ENCODE measurements around the gene TYW1B. TPM values are rescaled to one million over a fixed set of nuclear protein-coding genes. Genes with fewer than 3 reads are reported as not detected.
"Not testable (repeated sequence)": the region's sequence is repeated elsewhere in the genome, so short reads cannot be mapped to it uniquely, and the experiment has no call there.

TYW1B gene
- total RNA-seq, 4 donors from 2014 or later, result 0.99 to 4.3 (median 1.5) TPM

GRCh38 chr7:72805526-72806494, 22.2 kb downstream of the TYW1B start:
- 83% methylated on average over 15 of the region's 15 CpGs for WGBS
- TF ChIP-seq CTCF (IDR thresholded peaks at IDR 0.05), result no peak
- no peak for TF ChIP-seq EP300 (IDR thresholded peaks at IDR 0.05)
- no peak for TF ChIP-seq POLR2A (IDR thresholded peaks at IDR 0.05; ENCODE audit: low read depth)
- no peak for TF ChIP-seq POLR2AphosphoS5 (IDR thresholded peaks at IDR 0.05)
- peaks cover 8 to 65% (median 35%) of the 10 kb centered on the region in 4 donors for H3K36me3 ChIP-seq
- H3K27me3 ChIP-seq, result no peaks in the 10 kb centered on the region
- no peaks in the 10 kb centered on the region for H3K9me3 ChIP-seq
- no peak overlapping the region for H3K27ac ChIP-seq (replicated peaks in 1 of 4)
- no peaks in the 10 kb centered on the region for H3K4me1 ChIP-seq
- no peak for DNase-seq (ENCODE audit: extremely low spot score)
- intact Hi-C loops (cut with DNase I), result no loop called here
- no peak overlapping the region for H3K4me3 ChIP-seq

DNA sequence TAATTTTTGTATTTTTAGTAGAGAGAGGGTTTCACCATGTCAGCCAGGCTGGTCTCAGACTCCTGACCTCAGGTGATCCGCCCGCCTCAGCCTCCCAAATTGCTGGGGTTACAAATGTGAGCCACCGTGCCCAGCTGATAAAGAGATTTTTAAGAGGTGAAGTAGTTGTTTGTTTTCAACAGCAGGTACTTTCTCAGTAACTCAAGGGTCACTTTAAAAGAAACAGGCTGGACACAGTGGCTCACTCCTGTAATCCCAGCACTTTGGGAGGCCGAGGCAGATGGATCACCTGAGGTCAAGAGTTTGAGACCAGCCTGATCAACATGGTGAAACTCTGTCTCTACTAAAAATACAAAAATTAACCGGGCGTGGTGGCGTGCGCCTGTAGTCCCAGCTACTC, 24.2 kb downstream of the TYW1B start:
- peaks cover 8 to 49% (median 28%) of the 10 kb centered on the region in 4 donors for H3K36me3 ChIP-seq
- H3K27me3 ChIP-seq; H3K9me3 ChIP-seq; H3K4me3 ChIP-seq; intact Hi-C loops (cut with DNase I); DNase-seq (ENCODE audit: extremely low spot score); H3K27ac ChIP-seq (replicated peaks in 1 of 4); H3K4me1 ChIP-seq: not testable (repeated sequence)
- WGBS, result 98% methylated on average over 8 of the region's 8 CpGs

DNA sequence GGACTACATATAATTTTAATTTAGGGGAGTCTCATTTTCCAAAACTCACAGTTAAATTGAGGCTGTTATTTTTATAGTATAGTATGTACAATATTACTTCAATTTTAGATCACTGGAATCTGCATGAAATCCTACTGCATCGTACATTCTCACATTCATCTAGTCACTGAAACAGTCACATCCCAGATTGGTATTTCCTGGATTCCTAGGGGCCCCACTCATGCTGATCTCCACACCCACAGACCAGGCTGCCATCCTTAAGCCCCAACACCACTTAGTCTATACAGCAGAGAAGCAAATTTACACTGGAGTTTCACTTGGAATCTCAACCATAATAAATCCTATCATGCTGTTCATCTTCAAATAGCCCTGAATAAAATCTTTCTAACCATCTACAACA, 26.4 kb downstream of the TYW1B start:
- H3K36me3 ChIP-seq, result peaks cover 8 to 46% (median 28%) of the 10 kb centered on the region in 4 donors
- intact Hi-C loops (cut with DNase I); H3K4me1 ChIP-seq; H3K4me3 ChIP-seq; H3K27me3 ChIP-seq; H3K27ac ChIP-seq (replicated peaks in 1 of 4); DNase-seq (ENCODE audit: extremely low spot score); H3K9me3 ChIP-seq: not testable (repeated sequence)
- 0% methylated on average over 1 of the region's 1 CpG for WGBS

DNA sequence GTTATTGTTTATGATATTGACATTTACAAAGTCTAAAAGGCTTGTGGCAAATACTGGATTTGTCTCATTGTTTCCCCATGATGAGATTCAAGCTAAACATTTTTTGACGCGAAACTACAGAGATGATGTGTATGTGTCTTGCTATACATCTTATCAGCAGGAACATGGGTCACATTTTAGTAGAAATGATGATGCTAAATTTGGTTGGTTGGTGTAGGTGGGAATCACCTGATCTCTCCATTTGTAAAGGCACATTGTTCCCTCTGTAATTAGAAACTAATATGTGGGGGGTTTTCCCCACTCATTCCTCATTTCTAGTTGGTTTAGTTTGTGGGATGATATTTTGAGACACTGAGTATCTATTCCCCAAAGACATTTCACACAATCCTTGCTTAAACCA, 32.6 kb downstream of the TYW1B start:
- H3K9me3 ChIP-seq; H3K27ac ChIP-seq (replicated peaks in 1 of 4); DNase-seq (ENCODE audit: extremely low spot score); H3K4me3 ChIP-seq; H3K4me1 ChIP-seq; H3K27me3 ChIP-seq; intact Hi-C loops (cut with DNase I): not testable (repeated sequence)
- WGBS, result 100% methylated on average over 2 of the region's 2 CpGs
- H3K36me3 ChIP-seq, result peaks cover 0 to 23% (median 14%) of the 10 kb centered on the region in 4 donors

DNA sequence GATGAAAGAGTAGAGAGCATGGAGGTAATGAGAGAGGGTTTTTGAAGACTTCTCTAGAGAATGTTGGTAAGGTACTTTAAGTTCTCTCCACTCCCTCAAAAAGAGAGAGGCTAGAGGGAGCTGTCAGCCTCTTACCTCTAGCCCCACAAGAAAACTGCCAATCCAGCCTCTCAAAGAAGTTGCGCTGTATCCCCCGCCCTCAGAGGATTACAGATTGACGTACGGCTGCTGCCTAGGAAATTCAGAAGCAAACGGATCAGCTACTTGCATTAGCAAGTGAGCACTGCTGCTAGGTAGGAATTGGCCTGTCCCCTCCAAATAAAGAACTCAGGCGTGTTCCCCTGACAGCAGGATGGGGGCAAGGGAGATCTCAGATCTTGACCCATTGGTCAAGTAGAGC, 34.2 kb downstream of the TYW1B start:
- Histone ChIP-seq H3K27ac (replicated peaks in 1 of 4) (no peak overlapping the region), H3K27me3 (no peaks in the 10 kb centered on the region), H3K9me3 (no peaks in the 10 kb centered on the region), H3K4me1 (no peaks in the 10 kb centered on the region), H3K36me3 (peaks cover 0 to 20% (median 14%) of the 10 kb centered on the region in 4 donors), H3K4me3 (no peak overlapping the region)
- 94% methylated on average over 5 of the region's 6 CpGs for WGBS
- TF ChIP-seq POLR2A (IDR thresholded peaks at IDR 0.05; ENCODE audit: low read depth), result no peak
- no peak for TF ChIP-seq POLR2AphosphoS5 (IDR thresholded peaks at IDR 0.05)
- TF ChIP-seq EP300 (IDR thresholded peaks at IDR 0.05), result no peak
- no peak for TF ChIP-seq CTCF (IDR thresholded peaks at IDR 0.05)
- peak; percentile 47 for DNase-seq (ENCODE audit: extremely low spot score)
- intact Hi-C loops (cut with DNase I), result no loop called here

DNA sequence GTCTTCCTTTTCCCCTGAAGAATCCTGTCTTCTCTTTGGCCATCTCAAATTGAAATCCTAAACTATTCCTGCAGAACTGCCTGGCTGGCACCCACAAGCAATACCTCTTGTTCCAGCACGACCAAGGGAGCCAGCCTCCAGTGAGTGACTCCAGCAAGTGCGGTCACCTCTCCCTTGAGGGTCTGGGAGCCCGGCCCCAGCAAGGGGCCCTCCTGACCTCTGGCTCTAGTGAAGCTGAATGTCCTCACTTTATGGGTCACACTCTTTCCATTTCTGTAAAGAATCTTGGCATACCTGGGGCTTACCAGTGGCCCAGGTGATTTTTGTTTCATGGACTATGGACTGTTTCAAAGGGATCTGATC, 37.3 kb downstream of the TYW1B start:
- H3K9me3 ChIP-seq; DNase-seq (ENCODE audit: extremely low spot score); H3K27ac ChIP-seq (replicated peaks in 1 of 4); intact Hi-C loops (cut with DNase I); H3K27me3 ChIP-seq; H3K4me3 ChIP-seq; H3K4me1 ChIP-seq: not testable (repeated sequence)
- WGBS, result 80% methylated on average over 2 of the region's 3 CpGs
- H3K36me3 ChIP-seq, result peaks cover 0 to 12% (median 8%) of the 10 kb centered on the region in 4 donors

DNA sequence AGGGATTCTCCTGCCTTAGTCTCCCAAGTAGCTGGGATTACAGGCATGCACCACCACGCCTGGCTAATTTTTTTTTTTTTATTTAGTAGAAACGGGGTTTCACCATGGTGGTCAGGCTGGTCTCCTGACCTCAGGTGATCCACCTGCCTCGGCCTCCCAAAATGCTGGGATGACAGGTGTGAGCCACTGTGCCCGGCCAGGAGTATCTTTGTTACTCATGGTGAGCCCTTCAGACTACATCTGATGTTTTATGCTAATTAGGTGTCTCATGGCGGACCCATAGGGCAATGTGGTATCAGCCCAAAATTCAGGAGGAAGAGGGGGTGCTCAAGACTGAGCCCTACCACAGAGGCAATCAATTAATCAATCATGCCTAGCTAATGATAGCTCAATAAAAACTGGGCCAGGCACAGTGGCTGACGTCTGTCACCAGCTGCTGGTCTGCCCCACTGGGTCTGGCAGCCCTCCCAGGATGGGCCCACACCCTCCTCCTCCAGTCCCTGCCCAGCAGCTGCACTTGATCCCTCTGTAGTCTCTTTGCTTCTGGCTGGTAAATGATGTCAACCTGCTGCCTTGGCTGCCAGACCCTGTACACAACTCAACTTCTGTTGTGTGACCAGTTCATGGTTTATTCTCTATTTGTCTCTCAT, 37.8 kb downstream of the TYW1B start:
- H3K36me3 ChIP-seq, result peaks cover 0 to 12% (median 8%) of the 10 kb centered on the region in 4 donors
- H3K27ac ChIP-seq (replicated peaks in 1 of 4); intact Hi-C loops (cut with DNase I); H3K9me3 ChIP-seq; H3K4me1 ChIP-seq; DNase-seq (ENCODE audit: extremely low spot score); H3K27me3 ChIP-seq; H3K4me3 ChIP-seq: not testable (repeated sequence)
- WGBS, result 92% methylated on average over 2 of the region's 6 CpGs
